ENCODE measurements around the gene RASL11B. TPM values are rescaled to one million over a fixed set of nuclear protein-coding genes. Genes with fewer than 3 reads are reported as not detected.

RASL11B gene
- total RNA-seq, 3 donors from 2014 or later, result 0.26 to 0.76 (median 0.60) TPM

DNA sequence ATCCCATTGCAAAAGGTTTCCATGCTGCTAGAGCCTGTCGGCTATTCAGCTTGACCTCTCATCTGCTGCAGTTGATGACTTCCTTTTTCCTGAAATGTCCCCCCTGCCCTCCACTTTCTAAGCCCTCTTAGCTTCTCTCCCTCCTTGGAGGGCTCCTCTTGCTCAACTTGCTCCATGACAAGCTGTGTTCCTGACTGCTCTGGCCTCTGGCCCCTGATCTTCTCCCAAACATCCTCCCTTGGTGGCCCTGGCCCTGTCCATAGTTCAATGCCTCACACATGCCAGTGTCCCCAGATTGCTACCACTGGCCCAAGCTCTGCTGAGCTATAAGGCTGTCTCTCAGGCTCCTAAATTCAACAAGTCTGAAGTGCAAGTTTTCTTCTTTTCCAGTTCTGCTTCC is 29.6 kb downstream of the RASL11B start:
- TF ChIP-seq, protein P1, sequence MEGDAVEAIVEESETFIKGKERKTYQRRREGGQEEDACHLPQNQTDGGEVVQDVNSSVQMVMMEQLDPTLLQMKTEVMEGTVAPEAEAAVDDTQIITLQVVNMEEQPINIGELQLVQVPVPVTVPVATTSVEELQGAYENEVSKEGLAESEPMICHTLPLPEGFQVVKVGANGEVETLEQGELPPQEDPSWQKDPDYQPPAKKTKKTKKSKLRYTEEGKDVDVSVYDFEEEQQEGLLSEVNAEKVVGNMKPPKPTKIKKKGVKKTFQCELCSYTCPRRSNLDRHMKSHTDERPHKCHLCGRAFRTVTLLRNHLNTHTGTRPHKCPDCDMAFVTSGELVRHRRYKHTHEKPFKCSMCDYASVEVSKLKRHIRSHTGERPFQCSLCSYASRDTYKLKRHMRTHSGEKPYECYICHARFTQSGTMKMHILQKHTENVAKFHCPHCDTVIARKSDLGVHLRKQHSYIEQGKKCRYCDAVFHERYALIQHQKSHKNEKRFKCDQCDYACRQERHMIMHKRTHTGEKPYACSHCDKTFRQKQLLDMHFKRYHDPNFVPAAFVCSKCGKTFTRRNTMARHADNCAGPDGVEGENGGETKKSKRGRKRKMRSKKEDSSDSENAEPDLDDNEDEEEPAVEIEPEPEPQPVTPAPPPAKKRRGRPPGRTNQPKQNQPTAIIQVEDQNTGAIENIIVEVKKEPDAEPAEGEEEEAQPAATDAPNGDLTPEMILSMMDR (IDR thresholded peaks at IDR 0.05), result no peak
- Histone ChIP-seq H3K4me1 (ENCODE audit: low read depth) (no peaks in the 10 kb centered on the region), H3K36me3 (ENCODE audit: low read depth) (no peaks in the 10 kb centered on the region), H3K4me3 (no peak overlapping the region), H3K9me3 (no peaks in the 10 kb centered on the region)
- no peak for DNase-seq
- intact Hi-C loops (cut with DNase I, micrococcal nuclease), result no loop called here
- ATAC-seq, result no peak

DNA sequence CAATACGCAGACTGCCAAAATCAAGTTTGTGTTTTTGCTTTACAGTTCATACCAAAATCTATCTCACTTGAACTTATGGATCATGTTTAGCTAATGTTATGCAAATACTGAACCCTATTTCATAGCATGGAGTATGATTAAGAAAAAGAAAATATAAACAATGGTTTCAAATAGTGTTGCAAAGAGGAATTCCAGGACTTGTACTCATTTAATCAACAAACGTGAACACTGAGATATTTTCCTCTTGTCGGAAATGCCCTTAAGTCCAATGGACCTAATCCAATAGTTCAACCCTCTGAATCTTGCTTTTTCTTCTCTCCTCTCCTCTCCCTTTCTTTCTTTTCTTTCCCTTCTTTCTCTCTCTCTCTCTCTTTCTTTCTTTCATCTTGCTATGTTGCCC is 30.8 kb downstream of the RASL11B start:
- H3K36me3 ChIP-seq (ENCODE audit: low read depth), result no peaks in the 10 kb centered on the region
- TF ChIP-seq, protein P1 (IDR thresholded peaks at IDR 0.05), result no peak
- ATAC-seq, result no peak
- no peaks in the 10 kb centered on the region for H3K9me3 ChIP-seq
- intact Hi-C loops (cut with DNase I, micrococcal nuclease), result no loop called here
- no peak overlapping the region for H3K4me3 ChIP-seq
- no peak for DNase-seq
- H3K4me1 ChIP-seq (ENCODE audit: low read depth), result no peaks in the 10 kb centered on the region

DNA sequence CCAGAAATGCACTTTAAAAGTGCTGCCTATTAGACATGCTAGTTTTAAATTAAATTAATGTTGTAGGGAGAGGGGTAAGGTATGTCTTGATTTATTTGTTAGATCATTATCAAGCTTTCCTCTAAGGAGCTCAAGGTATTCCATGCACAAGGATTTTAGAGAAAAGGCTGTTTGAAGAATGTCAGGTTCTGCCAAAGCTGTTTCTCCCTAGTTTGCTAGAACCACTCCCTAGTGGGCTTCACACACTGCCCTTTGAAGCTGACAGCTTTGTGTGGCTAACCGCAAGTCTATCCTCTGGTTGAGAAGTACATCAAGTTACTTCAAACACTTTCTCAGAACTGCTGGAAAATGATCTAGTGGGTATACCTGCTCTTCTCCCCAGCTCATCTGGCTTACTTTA is 32.3 kb downstream of the RASL11B start:
- DNase-seq, result no peak
- no peak overlapping the region for H3K4me3 ChIP-seq
- intact Hi-C loops (cut with DNase I, micrococcal nuclease), result no loop called here
- no peaks in the 10 kb centered on the region for H3K4me1 ChIP-seq (ENCODE audit: low read depth)
- H3K9me3 ChIP-seq, result no peaks in the 10 kb centered on the region
- no peak for ATAC-seq
- H3K36me3 ChIP-seq (ENCODE audit: low read depth), result no peaks in the 10 kb centered on the region
- TF ChIP-seq, protein P1 (IDR thresholded peaks at IDR 0.05), result no peak

DNA sequence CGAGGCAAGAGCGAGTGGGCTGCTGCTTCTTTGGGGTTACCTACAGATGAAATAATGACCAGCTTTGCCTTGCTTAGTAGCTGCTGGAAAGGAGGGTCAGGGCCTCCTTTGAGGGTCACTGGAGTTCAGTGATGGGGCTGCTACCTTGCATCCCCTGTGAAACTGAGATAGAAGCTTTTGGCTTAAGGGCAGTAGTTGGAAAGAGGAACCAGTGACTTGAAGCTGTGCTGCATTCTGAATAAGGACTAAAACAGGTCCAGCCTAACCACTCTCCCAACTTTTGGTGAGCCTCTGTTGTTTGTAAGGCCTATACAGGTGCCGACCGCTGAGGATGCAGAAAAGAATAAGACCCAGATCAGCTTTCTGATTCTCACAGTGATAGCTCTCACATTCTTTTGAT is 41.2 kb downstream of the RASL11B start:
- H3K36me3 ChIP-seq (ENCODE audit: low read depth), result no peaks in the 10 kb centered on the region
- DNase-seq (no peak), ATAC-seq (no peak)
- H3K9me3 ChIP-seq, result no peaks in the 10 kb centered on the region
- TF ChIP-seq, protein P1 (IDR thresholded peaks at IDR 0.05), result no peak
- H3K4me1 ChIP-seq (ENCODE audit: low read depth), result no peaks in the 10 kb centered on the region
- intact Hi-C loops (cut with DNase I, micrococcal nuclease), result no loop called here
- H3K4me3 ChIP-seq, result no peak overlapping the region

DNA sequence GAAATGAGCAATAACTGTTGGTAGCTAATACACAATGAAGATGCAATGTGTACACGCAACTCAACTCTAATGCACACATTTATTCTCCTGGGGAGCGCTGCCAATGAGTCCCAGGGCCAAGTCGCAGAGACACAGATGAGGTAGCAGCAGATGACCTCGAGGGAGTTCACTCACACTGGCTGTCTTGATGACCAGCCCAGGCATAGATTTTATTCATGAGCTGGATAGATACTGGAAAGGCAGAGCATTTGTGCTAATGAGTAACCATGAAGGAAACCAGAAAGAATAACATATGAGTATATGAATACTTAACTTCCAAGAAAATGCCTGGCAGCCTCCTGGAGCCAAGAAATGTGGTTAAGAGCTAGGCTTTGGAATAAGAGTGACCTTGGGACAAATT is 42.3 kb downstream of the RASL11B start:
- no peaks in the 10 kb centered on the region for H3K9me3 ChIP-seq
- no peaks in the 10 kb centered on the region for H3K36me3 ChIP-seq (ENCODE audit: low read depth)
- H3K4me1 ChIP-seq (ENCODE audit: low read depth), result no peaks in the 10 kb centered on the region
- intact Hi-C loops (cut with DNase I, micrococcal nuclease), result no loop called here
- TF ChIP-seq, protein P1 (IDR thresholded peaks at IDR 0.05), result no peak
- H3K4me3 ChIP-seq, result no peak overlapping the region
- no peak for ATAC-seq
- no peak for DNase-seq

DNA sequence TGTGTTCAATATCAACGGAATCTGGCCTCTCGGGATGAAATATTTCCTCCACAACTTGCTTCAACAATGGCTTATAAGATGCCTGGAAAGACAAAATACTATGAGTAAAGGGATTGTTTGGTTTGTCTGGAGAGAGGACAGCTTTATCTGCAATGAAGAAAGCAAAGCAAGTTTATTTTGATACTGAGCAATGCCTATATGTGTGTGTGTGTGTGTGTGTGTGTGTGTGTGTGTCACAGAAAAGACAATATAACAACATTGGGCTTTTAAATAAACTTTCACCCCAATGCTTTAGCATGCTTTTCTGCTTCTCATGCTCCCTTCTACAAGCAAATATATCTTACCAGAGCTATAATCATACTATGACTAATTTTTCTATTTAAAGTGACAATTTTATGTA is 45.4 kb downstream of the RASL11B start:
- H3K36me3 ChIP-seq (ENCODE audit: low read depth), result no peaks in the 10 kb centered on the region
- TF ChIP-seq, protein P1 (IDR thresholded peaks at IDR 0.05), result no peak
- intact Hi-C loops (cut with DNase I, micrococcal nuclease), result no loop called here
- H3K4me1 ChIP-seq (ENCODE audit: low read depth), result no peaks in the 10 kb centered on the region
- H3K4me3 ChIP-seq, result no peak overlapping the region
- DNase-seq, result no peak
- no peaks in the 10 kb centered on the region for H3K9me3 ChIP-seq
- ATAC-seq, result no peak
